HEK293T (cell line): ENCODE results near the gene CRYGS.

Experiments used
- BHLHE40 ChIP-seq: fragments of 450-650 bp; IDR thresholded peaks from 2 replicates; pipeline ENCODE4 v1.6.1; 2016; ENCODE audit warnings: mild to moderate bottlenecking, moderate library complexity, borderline replicate concordance
- FOXK2 ChIP-seq: fragments of 450-650 bp; IDR thresholded peaks from 2 replicates; pipeline ENCODE4 v1.6.1; 2016; ENCODE audit warnings: mild to moderate bottlenecking
- FOXM1 ChIP-seq: fragments of 450-650 bp; IDR thresholded peaks from 2 replicates; pipeline ENCODE4 v1.6.1; 2017; ENCODE audit warnings: mild to moderate bottlenecking, borderline replicate concordance
- HDGF ChIP-seq: fragments of 450-650 bp; IDR thresholded peaks from 2 replicates; pipeline ENCODE4 v1.6.1; 2017; ENCODE audit warnings: antibody characterized with exemption, borderline replicate concordance
- L3MBTL2 ChIP-seq: fragments of 450-650 bp; conservative IDR thresholded peaks from 2 replicates; pipeline ENCODE4 v1.6.1; 2016; ENCODE audit warnings: mild to moderate bottlenecking
- NFRKB ChIP-seq: fragments of 450-650 bp; IDR thresholded peaks from 2 replicates; pipeline ENCODE4 v1.6.1; 2016; ENCODE audit warnings: mild to moderate bottlenecking, moderate library complexity
- SP1 ChIP-seq: fragments of 450-650 bp; IDR thresholded peaks from 2 replicates; pipeline ENCODE4 v1.6.1; 2017
- SUZ12 ChIP-seq: fragments of 450-650 bp; IDR thresholded peaks from 2 replicates; pipeline ENCODE4 v1.6.1; 2016; ENCODE audit warnings: mild to moderate bottlenecking
- TARDBP ChIP-seq: fragments of 450-650 bp; IDR thresholded peaks from 2 replicates; pipeline ENCODE4 v1.6.1; 2016
- ZNF384 ChIP-seq: fragments of 450-650 bp; IDR thresholded peaks from 2 replicates; pipeline ENCODE4 v1.6.1; 2016

- TF ChIP-seq BHLHE40 = no peak
- no peak for TF ChIP-seq ZNF384
- TF ChIP-seq L3MBTL2 = no peak
- no peak for TF ChIP-seq SP1
- TF ChIP-seq FOXM1 = no peak
- no peak for TF ChIP-seq TARDBP
- no peak for TF ChIP-seq NFRKB
- TF ChIP-seq SUZ12 = no peak
- TF ChIP-seq FOXK2 = no peak
- no peak for TF ChIP-seq HDGF
Measured at GRCh38 chr3:186538779-186539178, 5.4 kb downstream of the CRYGS start.
